Left lung (tissue), 10 donors: ENCODE results near the gene SOS1. TPM values are rescaled to one million over a fixed set of nuclear protein-coding genes. Genes with fewer than 3 reads are reported as not detected.
"Not testable (repeated sequence)": the region's sequence is repeated elsewhere in the genome, so short reads cannot be mapped to it uniquely, and the experiment has no call there.

ENCODE experiments used
- ATAC-seq: fragments of 200-7000 bp; cut with Tn5 transposase; one replicate; pipeline ENCODE4 v1.9.1; 2020; ENCODE audit warnings: moderate library complexity
- DNase-seq, 4 donors: peaks; one replicate each; pipeline ENCODE4 v3.0.0-alpha.2; 2013 to 2020
- H3K27ac ChIP-seq, 2 donors: fragments of 200-600 bp; sonication (generic) in 1 of 2; one replicate each; pipeline versions ENCODE4 v1.5.0 to v1.8.0; 2020 to 2021
- H3K27me3 ChIP-seq, 2 donors: fragments of 200-600 bp; sonication (generic) in 1 of 2; one replicate each; pipeline versions ENCODE4 v1.5.0 to v1.8.0; 2020 to 2021
- H3K36me3 ChIP-seq, 2 donors: fragments of 200-600 bp; sonication (generic) in 1 of 2; one replicate each; pipeline versions ENCODE4 v1.5.0 to v1.8.0; 2020 to 2021
- H3K4me1 ChIP-seq, 2 donors: fragments of 200-600 bp; one replicate each; pipeline ENCODE4 v1.8.0; 2021
- H3K4me3 ChIP-seq, 2 donors: fragments of 200-600 bp; sonication (generic) in 1 of 2; one replicate each; pipeline versions ENCODE4 v1.5.0 to v1.8.0; 2020 to 2021; ENCODE audit warnings: mild to moderate bottlenecking in 1 of 2
- H3K9me3 ChIP-seq, 2 donors: fragments of 200-600 bp; sonication (generic) in 1 of 2; one replicate each; pipeline versions ENCODE4 v1.5.0 to v1.8.0; 2020 to 2021
- CTCF ChIP-seq, 2 donors: fragments of 200-600 bp; sonication (generic) in 1 of 2; IDR thresholded peaks; one replicate each; pipeline versions ENCODE4 v1.5.0 to v1.8.0; 2021; ENCODE audit warnings: antibody characterized with exemption in 2 of 2
- intact Hi-C, 2 donors: fragments of 100-400 bp; cut with DNase I; formaldehyde crosslinking; loops; one replicate each; pipeline versions ENCODE4 v1.11.2 to v1.14.2; 2022
- polyA plus RNA-seq, 6 donors: library from polyadenylated mRNA; unstranded; fragments of 120-200 nt; gene quantifications; one replicate each; pipeline ENCODE4 v1.2.1, GENCODE V29; 2013; ENCODE audit not compliant: insufficient read length in 6 of 6
- total RNA-seq, 2 donors: library from RNA; stranded (reverse); fragmentation: NEBNext Ultra II Directional; extraction: Animal tissue kit (Norgen Biotek cat#: 25700); gene quantifications; one replicate each; pipeline ENCODE4 v1.2.1, GENCODE V29; 2021
- donor health status: DM: no; HTN: yes; CAD: no.
- donor health status: DM: no; HTN: no; CAD: no.

Gene SOS1
- total and polyA plus RNA-seq, 8 donors, result 31.3 to 69.2 (median 60.7) TPM

- Histone ChIP-seq H3K4me3 (no peak overlapping the region), H3K27ac (no peak overlapping the region)
- intact Hi-C loops, result no loop called here
Observed at GRCh38 chr2:39158351-39158750, 37.5 kb upstream of the SOS1 start.

GRCh38 chr2:39156846-39157245 lies 36.0 kb upstream of the SOS1 start:
- no peaks in the 10 kb centered on the region for H3K9me3 ChIP-seq
- no peak for TF ChIP-seq CTCF (IDR thresholded peaks at IDR 0.05)
- H3K4me1 ChIP-seq, result no peaks in the 10 kb centered on the region
- H3K27ac ChIP-seq, result no peak overlapping the region
- intact Hi-C loops, result no loop called here
- no peaks in the 10 kb centered on the region for H3K27me3 ChIP-seq
- ATAC-seq, result no peak
- DNase-seq, result no peak
- no peak overlapping the region for H3K4me3 ChIP-seq
- no peaks in the 10 kb centered on the region for H3K36me3 ChIP-seq

More at GRCh38 chr2:39158351-39158750, 37.5 kb upstream of the SOS1 start:
- Histone ChIP-seq H3K36me3 (no peaks in the 10 kb centered on the region), H3K9me3 (no peaks in the 10 kb centered on the region), H3K4me1 (no peaks in the 10 kb centered on the region), H3K27me3 (no peaks in the 10 kb centered on the region)
- no peak for TF ChIP-seq CTCF (IDR thresholded peaks at IDR 0.05)
- ATAC-seq (no peak), DNase-seq (no peak)

GRCh38 chr2:39156107-39156506 lies 35.3 kb upstream of the SOS1 start:
- Histone ChIP-seq H3K4me1 (no peaks in the 10 kb centered on the region), H3K27ac (no peak overlapping the region), H3K36me3 (no peaks in the 10 kb centered on the region), H3K27me3 (no peaks in the 10 kb centered on the region), H3K9me3 (no peaks in the 10 kb centered on the region), H3K4me3 (no peak overlapping the region)
- no peak for TF ChIP-seq CTCF (IDR thresholded peaks at IDR 0.05)
- intact Hi-C loops, result no loop called here
- ATAC-seq (peak; percentile 54), DNase-seq (peak in 2 of 4 donors; percentile 49 to 70)

GRCh38 chr2:39155573-39155972 lies 34.7 kb upstream of the SOS1 start:
- H3K4me1 ChIP-seq, intact Hi-C loops, H3K36me3 ChIP-seq, H3K27ac ChIP-seq, H3K4me3 ChIP-seq, ATAC-seq, H3K9me3 ChIP-seq, DNase-seq, H3K27me3 ChIP-seq: not testable (repeated sequence)

- intact Hi-C loops, result no loop called here
- Histone ChIP-seq H3K4me3 (no peak overlapping the region), H3K27me3 (no peaks in the 10 kb centered on the region), H3K27ac (no peak overlapping the region), H3K9me3 (no peaks in the 10 kb centered on the region), H3K4me1 (no peaks in the 10 kb centered on the region), H3K36me3 (no peaks in the 10 kb centered on the region)
- DNase-seq (no peak), ATAC-seq (no peak)
- TF ChIP-seq CTCF (IDR thresholded peaks at IDR 0.05), result no peak
Observed at GRCh38 chr2:39154944-39155343, 34.1 kb upstream of the SOS1 start.

GRCh38 chr2:39153312-39153711 lies 32.5 kb upstream of the SOS1 start:
- DNase-seq (no peak), ATAC-seq (no peak)
- no peak overlapping the region for H3K27ac ChIP-seq
- no peak overlapping the region for H3K4me3 ChIP-seq
- TF ChIP-seq CTCF (IDR thresholded peaks at IDR 0.05), result no peak
- intact Hi-C loops, result no loop called here
- H3K9me3 ChIP-seq, result no peaks in the 10 kb centered on the region
- no peaks in the 10 kb centered on the region for H3K36me3 ChIP-seq
- H3K4me1 ChIP-seq, result no peaks in the 10 kb centered on the region
- no peaks in the 10 kb centered on the region for H3K27me3 ChIP-seq
